ENCODE measurements around the gene DTNBP1. TPM values are rescaled to one million over a fixed set of nuclear protein-coding genes. Genes with fewer than 3 reads are reported as not detected.

Gene DTNBP1
- total and polyA plus RNA-seq, 4 donors: 3.1 to 6.0 (median 4.3) TPM

DNA sequence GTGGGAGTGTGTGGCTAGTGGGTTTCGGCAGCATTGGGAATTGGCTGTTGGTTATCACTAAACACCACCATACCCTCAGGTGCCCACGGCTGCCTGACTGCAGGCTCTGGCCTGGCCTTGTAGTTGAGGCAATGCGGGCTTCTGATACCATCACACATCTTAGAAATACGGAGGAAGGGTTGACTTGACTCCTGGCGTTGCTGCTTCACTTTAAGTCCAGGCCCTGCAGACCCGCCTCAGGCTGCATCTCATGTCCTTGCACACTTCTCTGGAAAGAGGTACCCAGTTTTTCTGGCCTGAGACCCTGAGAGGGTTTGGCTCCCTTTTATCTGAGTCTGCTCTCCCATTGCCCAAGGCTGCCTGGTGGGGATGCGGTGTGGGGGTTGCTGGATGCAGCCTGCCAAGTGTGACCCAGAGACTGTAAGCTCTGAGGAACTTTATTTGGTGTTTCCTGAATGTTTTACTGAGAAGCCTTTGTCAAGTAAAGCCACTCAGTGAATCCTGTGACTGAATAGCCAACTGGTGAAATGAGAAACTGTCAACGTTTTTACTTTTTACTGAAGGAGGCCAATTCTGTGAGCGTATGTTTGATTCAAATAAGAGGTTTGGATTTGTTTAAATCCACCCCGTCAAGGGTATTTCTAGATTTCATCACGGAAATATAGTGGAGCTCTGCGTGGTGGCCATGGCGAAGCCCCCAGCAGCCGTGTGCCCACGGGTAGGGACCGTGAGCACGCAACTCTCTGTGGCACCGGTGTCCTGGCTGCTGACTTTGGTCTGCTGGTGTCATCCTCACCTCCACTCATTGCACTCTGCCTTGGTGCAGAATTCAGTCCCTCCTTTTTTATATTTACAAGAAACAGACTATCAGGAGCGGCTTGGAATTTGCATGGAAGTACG, 160.1 kb downstream of the DTNBP1 start:
- no peak for TF ChIP-seq YY1 (IDR thresholded peaks at IDR 0.05)
- TF ChIP-seq HNF4A (conservative IDR thresholded peaks at IDR 0.05): no peak
- TF ChIP-seq GABPA (IDR thresholded peaks at IDR 0.05 in 1 of 2, conservative IDR thresholded peaks at IDR 0.05 in 1 of 2): no peak
- TF ChIP-seq JUND (IDR thresholded peaks at IDR 0.05): no peak
- no peak for TF ChIP-seq TAF1 (conservative IDR thresholded peaks at IDR 0.05)
- no peak for TF ChIP-seq RXRA (IDR thresholded peaks at IDR 0.05)
- no peak for TF ChIP-seq ZBTB33 (IDR thresholded peaks at IDR 0.05)
- Histone ChIP-seq H3K9ac (ENCODE audit: low read depth in 1 of 2, low read length in 2 of 2) (no peak overlapping the region), H3K4me3 (ENCODE audit: low read depth in 1 of 3, low read length in 3 of 3) (no peak overlapping the region), H3K27me3 (ENCODE audit: control insufficient read depth in 4 of 4, insufficient read depth in 4 of 4, low read length in 3 of 4) (no peaks in the 10 kb centered on the region), H3K27ac (ENCODE audit: low read depth in 1 of 2, low read length in 2 of 2) (no peak overlapping the region), H3K9me3 (ENCODE audit: control insufficient read depth in 4 of 4, low read length in 3 of 4) (no peaks in the 10 kb centered on the region), H3K4me1 (ENCODE audit: control insufficient read depth in 4 of 4, insufficient read depth in 4 of 4, low read length in 3 of 4) (peaks cover 3 to 25% (median 16%) of the 10 kb centered on the region in 4 donors), H3K36me3 (ENCODE audit: control insufficient read depth in 4 of 4, insufficient read depth in 3 of 4, low read depth in 1 of 4, low read length in 3 of 4) (peaks cover 3 to 14% (median 7%) of the 10 kb centered on the region in 4 donors)
- 94% methylated on average over 20 of the region's 20 CpGs for WGBS
- DNase-seq (ENCODE audit: low spot score): no peak

GRCh38 chr6:15501826-15502445, 160.9 kb downstream of the DTNBP1 start:
- no peak for DNase-seq (ENCODE audit: low spot score)
- 84% methylated on average over 19 of the region's 19 CpGs for WGBS
- TF ChIP-seq, protein P1, sequence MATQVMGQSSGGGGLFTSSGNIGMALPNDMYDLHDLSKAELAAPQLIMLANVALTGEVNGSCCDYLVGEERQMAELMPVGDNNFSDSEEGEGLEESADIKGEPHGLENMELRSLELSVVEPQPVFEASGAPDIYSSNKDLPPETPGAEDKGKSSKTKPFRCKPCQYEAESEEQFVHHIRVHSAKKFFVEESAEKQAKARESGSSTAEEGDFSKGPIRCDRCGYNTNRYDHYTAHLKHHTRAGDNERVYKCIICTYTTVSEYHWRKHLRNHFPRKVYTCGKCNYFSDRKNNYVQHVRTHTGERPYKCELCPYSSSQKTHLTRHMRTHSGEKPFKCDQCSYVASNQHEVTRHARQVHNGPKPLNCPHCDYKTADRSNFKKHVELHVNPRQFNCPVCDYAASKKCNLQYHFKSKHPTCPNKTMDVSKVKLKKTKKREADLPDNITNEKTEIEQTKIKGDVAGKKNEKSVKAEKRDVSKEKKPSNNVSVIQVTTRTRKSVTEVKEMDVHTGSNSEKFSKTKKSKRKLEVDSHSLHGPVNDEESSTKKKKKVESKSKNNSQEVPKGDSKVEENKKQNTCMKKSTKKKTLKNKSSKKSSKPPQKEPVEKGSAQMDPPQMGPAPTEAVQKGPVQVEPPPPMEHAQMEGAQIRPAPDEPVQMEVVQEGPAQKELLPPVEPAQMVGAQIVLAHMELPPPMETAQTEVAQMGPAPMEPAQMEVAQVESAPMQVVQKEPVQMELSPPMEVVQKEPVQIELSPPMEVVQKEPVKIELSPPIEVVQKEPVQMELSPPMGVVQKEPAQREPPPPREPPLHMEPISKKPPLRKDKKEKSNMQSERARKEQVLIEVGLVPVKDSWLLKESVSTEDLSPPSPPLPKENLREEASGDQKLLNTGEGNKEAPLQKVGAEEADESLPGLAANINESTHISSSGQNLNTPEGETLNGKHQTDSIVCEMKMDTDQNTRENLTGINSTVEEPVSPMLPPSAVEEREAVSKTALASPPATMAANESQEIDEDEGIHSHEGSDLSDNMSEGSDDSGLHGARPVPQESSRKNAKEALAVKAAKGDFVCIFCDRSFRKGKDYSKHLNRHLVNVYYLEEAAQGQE (IDR thresholded peaks at IDR 0.05): no peak
- TF ChIP-seq HNF4A (conservative IDR thresholded peaks at IDR 0.05) (no peak), FOXA1 (IDR thresholded peaks at IDR 0.05) (no peak), EGR1 (IDR thresholded peaks at IDR 0.05; ENCODE audit: low read depth in 2 of 2) (no peak), HNF4G (IDR thresholded peaks at IDR 0.05) (no peak), MAX (IDR thresholded peaks at IDR 0.05) (no peak), ZBTB33 (IDR thresholded peaks at IDR 0.05) (no peak), JUND (IDR thresholded peaks at IDR 0.05) (no peak), RAD21 (IDR thresholded peaks at IDR 0.05) (no peak), SP1 (IDR thresholded peaks at IDR 0.05) (no peak), FOXA2 (IDR thresholded peaks at IDR 0.05) (no peak)
- Histone ChIP-seq H3K4me3 (ENCODE audit: low read depth in 1 of 3, low read length in 3 of 3) (no peak overlapping the region), H3K9me3 (ENCODE audit: control insufficient read depth in 4 of 4, low read length in 3 of 4) (no peaks in the 10 kb centered on the region), H3K9ac (ENCODE audit: low read depth in 1 of 2, low read length in 2 of 2) (no peak overlapping the region), H3K36me3 (ENCODE audit: control insufficient read depth in 4 of 4, insufficient read depth in 3 of 4, low read depth in 1 of 4, low read length in 3 of 4) (peaks cover 3 to 14% (median 7%) of the 10 kb centered on the region in 4 donors), H3K27ac (ENCODE audit: low read depth in 1 of 2, low read length in 2 of 2) (no peak overlapping the region), H3K27me3 (ENCODE audit: control insufficient read depth in 4 of 4, insufficient read depth in 4 of 4, low read length in 3 of 4) (no peaks in the 10 kb centered on the region), H3K4me1 (ENCODE audit: control insufficient read depth in 4 of 4, insufficient read depth in 4 of 4, low read length in 3 of 4) (peaks cover 3 to 25% (median 16%) of the 10 kb centered on the region in 4 donors)

Data from liver (tissue), 9 donors.